GM21447 (cell line): ENCODE data around the gene ESRRA.

Experiments used
- ATAC-seq: cut with Tn5 transposase; IDR thresholded peaks from one replicate; pipeline ENCODE4 v1.9.1; 2021; ENCODE audit not compliant: unreplicated experiment

Gene ESRRA

DNA sequence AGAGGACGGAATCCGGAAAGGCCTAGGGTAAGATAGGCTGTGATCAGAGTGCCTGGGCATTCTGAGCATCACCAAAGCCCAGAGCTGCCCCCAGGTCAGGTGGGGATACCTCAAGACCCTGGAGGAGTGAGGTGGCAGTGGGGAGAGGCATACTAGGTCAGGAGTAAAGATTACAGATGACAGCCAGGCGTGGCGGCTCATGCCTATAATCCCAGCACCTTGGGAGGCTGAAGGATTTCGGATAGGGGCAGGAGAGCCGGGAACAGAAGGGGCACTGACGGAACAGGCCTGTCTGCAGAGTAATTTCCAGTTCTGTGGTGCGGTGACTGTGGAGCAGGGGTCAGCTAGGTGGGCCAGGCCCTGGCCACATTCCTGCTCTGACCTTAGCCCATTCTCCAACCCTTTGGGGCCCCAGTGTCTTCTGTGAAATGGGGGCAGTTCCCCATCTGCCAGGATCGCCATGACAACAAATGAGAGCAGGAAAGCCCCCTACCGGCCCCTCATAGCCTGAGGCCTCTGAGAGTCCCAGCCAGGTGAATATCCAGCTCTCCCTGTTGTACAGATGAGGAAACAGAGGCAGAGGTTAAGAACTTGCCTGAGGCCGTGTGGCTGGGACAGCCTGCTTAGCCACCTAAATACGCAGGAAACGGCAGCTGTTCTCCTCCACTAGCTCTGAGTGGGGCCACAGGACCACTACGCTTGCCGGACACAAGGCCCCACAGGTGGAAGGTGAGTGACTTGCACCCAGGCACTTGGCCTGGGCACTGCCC lies 30.1 kb upstream of the ESRRA start:
- no peak for ATAC-seq

GRCh38 chr11:64275841-64276240 lies 29.5 kb upstream of the ESRRA start:
- no peak for ATAC-seq

GRCh38 chr11:64276653-64277431 lies 28.5 kb upstream of the ESRRA start:
- no peak for ATAC-seq

DNA sequence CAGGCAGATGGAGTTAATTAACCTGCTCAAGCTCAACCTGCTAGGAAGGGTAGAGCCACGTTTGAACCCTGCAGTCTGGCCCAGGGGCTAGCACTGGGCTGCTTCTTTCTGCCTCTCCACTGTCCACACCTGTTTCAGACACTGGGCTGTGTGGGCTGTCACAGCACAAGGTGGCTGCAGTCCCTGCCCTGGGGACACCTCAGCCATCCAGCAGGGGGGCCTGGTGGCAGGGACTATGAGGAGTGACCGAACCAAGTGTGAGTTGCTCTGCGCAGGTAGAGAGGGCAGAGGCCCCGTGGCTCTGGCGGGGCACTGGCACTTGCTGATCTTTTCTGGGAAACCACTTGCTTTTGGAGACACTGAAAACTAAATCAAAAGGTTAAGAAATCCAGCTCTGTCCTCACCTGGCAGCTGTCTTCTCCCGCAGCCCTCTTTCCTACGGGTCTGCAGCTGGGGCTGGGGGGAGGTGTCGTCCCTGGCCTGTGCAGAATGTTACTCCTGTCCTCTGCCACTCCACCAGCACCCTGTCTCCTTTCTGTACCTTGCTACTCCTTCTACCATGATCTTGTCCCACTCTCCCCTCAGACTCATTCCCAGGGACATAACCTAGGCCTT lies 26.6 kb upstream of the ESRRA start:
- ATAC-seq, result no peak

GRCh38 chr11:64281957-64282770 lies 23.2 kb upstream of the ESRRA start:
- ATAC-seq, result no peak

GRCh38 chr11:64283092-64283491 lies 22.2 kb upstream of the ESRRA start:
- ATAC-seq, result no peak

DNA sequence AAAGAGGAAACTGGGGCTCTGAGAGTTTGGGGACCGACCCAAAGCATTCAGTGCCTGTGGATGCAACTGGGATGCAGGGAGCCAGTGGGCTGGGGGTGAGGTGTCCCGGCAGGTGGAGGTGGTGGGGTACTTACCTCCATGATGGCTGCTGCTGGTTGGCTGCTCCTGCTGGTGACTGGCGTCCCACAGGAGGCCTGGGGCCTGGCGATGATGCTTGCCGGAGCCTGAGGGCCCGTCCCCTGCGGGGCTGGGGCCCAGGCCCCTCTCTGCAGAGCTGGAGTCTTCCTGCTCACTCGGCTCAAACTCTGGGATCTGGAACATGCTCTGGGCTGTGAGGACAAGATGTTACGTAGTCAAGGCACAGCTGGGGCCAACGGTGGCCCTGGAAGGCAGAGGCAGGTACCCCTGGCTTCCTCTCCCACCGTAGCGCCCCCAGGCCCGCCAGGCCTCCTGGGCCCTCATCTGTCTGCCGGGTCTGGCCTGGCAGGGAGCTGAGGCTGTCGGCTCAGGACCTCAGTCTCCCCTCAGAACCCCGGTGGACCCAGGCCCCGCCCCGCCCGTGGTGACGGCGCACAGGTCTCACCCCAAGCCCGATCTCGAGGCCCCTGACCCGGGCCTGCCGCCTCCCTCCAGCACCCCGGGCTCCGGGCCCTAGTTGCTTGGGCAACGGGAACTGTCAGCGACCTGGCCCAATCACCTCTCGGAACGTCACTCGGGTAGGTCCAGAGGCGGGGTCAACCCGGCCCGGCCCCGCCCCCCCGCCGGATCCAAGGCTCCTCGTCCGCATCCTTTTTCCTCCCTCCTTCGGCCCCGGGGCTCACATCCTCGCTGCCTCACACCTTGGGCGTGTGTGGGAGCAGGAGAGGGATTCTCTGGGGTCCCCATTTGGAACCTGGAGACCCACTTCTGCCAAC lies 21.0 kb upstream of the ESRRA start, which contains the start of gene BAD:
Gene BAD (minus strand): TSS at position 618 of the 914 bp plus-strand sequence. CDS start 297 bp downstream, at position 321.
- ATAC-seq, result peak; percentile 74

DNA sequence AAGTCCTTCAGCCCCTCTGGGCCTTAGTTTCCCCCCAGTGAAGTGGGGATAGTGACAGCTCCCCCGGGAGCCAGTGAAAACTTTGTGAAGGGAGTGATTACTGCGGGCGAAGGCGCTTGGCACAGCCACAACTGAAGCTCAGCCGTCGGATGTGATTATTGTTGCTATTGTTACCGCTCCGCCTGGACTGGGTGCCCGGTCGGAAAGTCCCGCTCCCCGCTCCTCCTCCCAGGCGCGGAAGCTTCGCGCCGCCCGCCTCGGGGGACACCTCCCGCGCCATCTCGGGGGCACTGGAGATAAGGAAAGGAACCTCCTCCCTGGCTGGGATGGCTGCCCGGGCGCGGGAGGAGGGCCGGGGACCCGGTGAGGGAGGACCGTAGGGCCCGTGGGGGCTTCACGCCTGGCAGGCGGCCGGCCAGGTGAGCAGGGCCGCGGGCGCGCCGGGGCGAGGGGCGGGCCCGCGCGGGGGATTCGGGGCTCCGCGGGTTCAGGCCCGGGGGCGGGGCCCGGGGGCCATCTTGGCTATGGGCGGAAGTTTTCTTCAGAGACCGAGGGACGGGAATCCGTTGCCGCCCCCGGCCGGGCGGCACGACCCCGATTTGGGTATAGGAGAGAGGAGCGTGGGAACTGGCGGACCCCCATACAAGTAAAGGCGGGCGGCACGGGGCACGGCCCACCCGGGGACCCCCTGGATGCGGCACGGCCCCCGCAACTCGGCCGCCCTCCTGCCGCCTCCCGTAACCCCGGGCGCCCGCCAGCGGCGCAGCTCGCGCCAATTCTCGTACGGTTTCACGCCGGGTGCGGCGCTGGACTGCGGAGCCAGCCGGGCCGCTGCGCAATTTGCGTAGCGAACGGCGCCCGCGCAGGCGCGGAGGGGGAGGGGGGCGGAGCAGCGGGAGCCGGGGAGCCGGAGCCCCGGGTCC lies 20.1 kb upstream of the ESRRA start, which contains the start of gene GPR137:
Gene GPR137 (plus strand): TSS at position 887 of the 923 bp plus-strand sequence. CDS start 677 bp downstream, outside the sequence.
- ATAC-seq, result peak; percentile 54

DNA sequence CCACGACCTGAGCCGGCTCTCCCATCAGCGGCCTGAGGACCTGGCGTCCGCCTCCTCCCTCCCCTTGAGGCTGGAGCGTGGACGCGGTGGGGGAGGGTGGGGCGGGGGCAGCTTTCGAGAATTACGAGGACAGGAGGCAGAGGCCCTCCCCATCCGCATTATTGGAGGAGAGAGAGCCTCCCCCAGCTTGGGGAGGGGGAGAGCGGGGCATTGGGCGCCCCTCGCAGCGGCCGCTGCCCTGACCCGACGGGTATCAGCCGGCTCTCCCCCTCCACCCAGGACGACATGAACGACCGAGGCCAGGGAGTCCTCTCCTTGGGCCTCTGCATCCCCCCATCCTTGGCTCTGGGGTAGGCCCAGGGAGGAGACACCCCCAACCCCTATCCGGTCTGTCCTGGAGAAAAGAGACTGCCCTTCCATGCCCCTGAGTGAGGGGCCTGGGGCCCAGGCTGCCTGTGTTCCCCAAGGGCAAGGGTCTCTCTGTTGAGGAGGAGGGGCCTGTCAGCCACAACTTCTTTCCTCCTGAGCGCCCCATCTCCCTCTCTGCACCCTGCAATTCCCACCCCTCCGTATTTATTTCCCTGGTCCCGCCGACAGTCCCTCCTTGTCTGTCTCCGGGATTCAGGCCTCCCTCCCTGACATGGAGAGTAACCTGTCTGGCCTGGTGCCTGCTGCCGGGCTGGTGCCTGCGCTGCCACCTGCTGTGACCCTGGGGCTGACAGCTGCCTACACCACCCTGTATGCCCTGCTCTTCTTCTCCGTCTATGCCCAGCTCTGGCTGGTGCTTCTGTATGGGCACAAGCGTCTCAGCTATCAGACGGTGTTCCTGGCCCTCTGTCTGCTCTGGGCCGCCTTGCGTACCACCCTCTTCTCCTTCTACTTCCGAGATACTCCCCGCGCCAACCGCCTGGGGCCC lies 19.2 kb upstream of the ESRRA start:
- ATAC-seq, result no peak

GRCh38 chr11:64286801-64287159 lies 18.5 kb upstream of the ESRRA start:
- ATAC-seq, result no peak

- no peak for ATAC-seq
Observed at GRCh38 chr11:64287676-64288352, 17.5 kb upstream of the ESRRA start.

DNA sequence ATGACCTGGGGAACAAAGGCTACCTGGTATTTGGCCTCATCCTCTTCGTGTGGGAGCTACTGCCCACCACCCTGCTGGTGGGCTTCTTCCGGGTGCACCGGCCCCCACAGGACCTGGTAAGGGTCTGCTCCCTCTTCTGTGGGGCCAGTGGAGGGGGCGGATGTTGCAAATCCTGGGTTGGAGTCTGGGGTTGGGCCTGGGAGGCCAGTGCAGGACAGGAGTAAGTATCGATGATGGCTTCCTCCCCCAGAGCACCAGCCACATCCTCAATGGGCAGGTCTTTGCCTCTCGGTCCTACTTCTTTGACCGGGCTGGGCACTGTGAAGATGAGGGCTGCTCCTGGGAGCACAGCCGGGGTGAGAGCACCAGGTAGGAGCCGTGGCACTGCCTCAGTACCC lies 17.0 kb upstream of the ESRRA start:
- no peak for ATAC-seq

- ATAC-seq, result no peak
Observed at GRCh38 chr11:64289002-64289564, 16.2 kb upstream of the ESRRA start.

- no peak for ATAC-seq
Observed at GRCh38 chr11:64290352-64291261, 14.7 kb upstream of the ESRRA start.

DNA sequence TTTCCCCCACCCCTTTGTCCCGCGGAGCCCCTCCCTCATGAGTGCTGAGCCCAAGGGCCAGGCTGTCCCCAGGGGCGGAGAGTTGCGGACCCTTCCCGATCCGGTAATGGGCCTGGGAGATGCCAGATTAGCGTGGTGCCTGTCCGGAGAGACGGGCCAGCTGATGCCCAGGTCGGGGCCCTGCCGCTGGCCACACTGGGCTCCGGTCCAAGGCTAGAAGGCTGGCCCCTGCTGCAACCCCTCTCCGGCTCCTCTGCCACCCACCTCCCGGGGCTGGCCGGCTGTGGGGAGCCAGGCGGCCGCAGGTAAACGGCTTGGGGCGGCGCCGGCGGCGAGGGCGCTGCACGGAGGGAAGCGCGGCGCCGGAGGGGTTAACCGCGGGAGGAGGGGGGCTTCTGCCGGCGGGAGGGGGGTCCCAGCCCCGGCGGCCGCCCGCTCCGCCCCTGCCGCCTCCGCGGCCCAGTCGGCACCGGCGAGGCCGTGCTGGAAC lies 14.0 kb upstream of the ESRRA start, which contains the start of gene KCNK4:
Gene KCNK4 (plus strand): TSS at position 41 of the 490 bp plus-strand sequence. CDS start 1,717 bp downstream, outside the sequence.
- no peak for ATAC-seq
